NCI-H146 (cell line): ENCODE data around the gene SYNE3.

ENCODE experiments used
- DNase-seq: peaks from one replicate; lab custom pipeline; 2025; lab: John Stamatoyannopoulos, UW

The SYNE3 gene

DNA sequence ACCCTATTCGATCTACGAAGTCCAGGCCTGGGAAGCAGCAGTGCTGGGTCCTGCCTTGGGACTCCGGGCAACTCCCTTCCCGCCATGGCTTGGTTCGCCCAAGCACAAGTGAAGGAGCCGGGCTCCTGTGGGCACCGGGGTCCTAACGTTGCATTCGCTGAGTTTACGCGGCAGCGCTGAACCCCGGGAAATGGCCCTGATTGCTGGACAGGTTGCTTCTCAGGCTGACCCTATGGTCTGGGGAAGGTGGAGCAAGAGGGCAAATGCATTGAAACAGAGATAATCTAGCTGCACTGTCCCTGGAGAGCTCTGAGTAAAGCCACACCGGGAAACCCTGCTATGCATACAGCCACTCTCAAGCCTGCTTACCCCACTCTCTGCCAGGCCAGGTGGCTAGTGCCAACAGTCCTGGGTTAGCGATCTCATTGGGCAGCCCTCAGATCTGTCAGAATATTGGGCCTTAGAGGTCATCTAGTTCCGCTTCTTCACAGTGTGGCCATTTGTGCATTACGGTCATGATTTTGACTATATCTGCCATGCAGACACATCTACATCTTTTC, 11.3 kb downstream of the SYNE3 start:
- no peak for DNase-seq

GRCh38 chr14:95504135-95505029, 12.1 kb downstream of the SYNE3 start:
- no peak for DNase-seq

- no peak for DNase-seq
These were observed 12.9 kb downstream of the SYNE3 start for GRCh38 chr14:95503365-95504134.

DNA sequence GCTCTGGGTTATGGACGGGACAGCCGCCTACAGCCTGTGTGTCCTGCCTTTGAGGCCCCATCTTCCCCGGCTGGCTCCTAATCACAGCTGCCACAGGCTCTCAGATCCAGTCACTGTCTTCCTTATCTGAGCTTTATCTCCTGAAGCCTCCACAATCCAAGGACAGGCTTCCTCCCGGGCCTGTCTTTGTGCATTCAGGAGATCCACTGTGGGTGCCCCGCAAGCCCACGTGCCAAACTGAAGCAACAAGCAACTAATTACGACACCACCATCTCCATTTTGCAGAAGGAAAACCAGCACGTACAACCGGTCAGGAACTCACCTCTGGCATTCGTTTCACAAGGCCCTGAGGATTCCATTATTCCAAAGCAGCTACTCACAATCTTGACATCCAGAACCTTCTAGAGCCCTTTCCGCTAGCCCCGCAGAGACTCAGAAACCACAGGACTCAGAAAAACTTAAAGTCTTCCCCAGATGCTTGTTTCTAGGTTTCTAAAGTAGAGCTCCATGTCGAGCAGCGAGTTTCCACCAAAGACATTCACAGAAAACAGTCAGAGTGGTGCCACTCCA, 14.0 kb downstream of the SYNE3 start:
- DNase-seq: no peak

- DNase-seq: no peak
These were observed 15.6 kb downstream of the SYNE3 start for GRCh38 chr14:95500772-95501401.

GRCh38 chr14:95500201-95500681, 16.2 kb downstream of the SYNE3 start:
- DNase-seq: no peak

- DNase-seq: no peak
These were observed 17.1 kb downstream of the SYNE3 start for GRCh38 chr14:95499354-95499750.

- no peak for DNase-seq
These were observed 17.7 kb downstream of the SYNE3 start for GRCh38 chr14:95498622-95499353.

DNA sequence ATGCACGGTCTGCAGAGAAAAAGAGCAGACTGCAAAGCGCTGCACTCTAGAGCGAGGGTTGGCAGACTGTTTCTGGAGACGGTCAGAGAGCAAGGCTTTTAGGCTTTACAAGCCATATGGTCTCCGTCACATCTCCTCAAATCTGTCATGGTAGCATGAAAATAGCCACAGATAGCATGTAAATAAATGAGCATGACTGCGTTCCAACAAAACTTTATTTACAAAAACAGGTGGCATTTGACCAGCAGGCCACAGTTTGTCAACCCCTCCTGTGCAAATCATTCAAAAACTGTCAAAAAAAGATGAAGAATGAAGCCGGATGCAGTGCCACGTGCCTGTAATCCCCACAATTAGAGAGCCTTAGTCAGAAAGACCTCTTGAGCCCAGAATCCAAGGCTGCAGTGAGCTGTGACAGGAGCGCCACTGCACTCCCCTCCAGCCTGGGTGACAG, 18.9 kb downstream of the SYNE3 start:
- no peak for DNase-seq

DNA sequence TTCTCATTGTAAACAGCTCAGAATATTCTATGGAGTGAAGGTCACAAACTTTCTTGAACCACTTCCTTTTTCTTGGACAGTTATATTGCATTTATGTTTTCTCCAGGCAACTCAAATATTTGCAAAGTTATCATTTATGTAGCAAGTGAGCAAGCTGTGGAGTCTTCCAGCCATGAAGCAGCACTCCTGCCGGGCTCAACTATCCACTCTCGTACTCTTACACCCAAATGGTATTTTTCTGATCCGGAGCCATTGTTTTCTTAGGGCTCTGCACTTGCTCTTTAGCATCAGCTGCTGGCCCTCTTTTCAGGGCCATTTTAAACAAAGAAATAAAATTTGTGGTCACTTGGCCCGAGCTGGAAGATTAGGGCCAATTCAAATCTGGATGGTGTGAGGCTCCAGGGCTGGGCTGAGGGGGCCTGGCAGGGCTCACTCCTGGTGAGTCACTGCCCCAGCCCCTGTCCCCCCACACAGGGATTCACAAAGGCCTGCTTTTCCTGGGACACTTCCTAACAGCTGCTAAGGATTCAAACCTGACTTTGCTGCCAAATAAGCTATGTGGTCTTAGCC, 19.7 kb downstream of the SYNE3 start:
- no peak for DNase-seq

GRCh38 chr14:95496111-95496681, 20.3 kb downstream of the SYNE3 start:
- DNase-seq: no peak

GRCh38 chr14:95495538-95496025, 20.9 kb downstream of the SYNE3 start:
- no peak for DNase-seq

DNA sequence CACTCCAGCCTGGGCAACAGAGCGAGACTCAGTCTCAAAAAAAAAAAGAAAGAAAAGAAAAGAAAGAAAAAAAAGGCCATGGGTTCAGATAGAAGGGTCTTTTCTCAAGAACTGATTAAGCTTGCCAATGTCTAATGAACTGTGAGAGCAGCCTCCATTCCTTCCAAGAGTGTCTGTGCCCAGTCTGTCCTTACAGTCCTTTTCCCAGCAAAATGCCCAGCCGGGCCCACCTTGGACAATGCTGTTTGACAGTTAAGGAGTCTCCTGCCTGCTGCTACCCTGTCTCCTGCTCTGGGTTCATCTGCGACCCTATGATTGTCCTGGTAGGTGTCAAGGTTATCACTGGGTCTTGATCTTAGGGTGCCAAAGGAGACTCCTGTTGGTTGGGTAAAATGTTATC, 21.4 kb downstream of the SYNE3 start:
- no peak for DNase-seq

GRCh38 chr14:95494456-95494855, 22.0 kb downstream of the SYNE3 start:
- no peak for DNase-seq

GRCh38 chr14:95493976-95494375, 22.5 kb downstream of the SYNE3 start:
- DNase-seq: no peak

GRCh38 chr14:95493503-95493902, 22.9 kb downstream of the SYNE3 start:
- DNase-seq: peak; percentile 54

- DNase-seq: no peak
These were observed 24.4 kb downstream of the SYNE3 start for GRCh38 chr14:95491936-95492608.

DNA sequence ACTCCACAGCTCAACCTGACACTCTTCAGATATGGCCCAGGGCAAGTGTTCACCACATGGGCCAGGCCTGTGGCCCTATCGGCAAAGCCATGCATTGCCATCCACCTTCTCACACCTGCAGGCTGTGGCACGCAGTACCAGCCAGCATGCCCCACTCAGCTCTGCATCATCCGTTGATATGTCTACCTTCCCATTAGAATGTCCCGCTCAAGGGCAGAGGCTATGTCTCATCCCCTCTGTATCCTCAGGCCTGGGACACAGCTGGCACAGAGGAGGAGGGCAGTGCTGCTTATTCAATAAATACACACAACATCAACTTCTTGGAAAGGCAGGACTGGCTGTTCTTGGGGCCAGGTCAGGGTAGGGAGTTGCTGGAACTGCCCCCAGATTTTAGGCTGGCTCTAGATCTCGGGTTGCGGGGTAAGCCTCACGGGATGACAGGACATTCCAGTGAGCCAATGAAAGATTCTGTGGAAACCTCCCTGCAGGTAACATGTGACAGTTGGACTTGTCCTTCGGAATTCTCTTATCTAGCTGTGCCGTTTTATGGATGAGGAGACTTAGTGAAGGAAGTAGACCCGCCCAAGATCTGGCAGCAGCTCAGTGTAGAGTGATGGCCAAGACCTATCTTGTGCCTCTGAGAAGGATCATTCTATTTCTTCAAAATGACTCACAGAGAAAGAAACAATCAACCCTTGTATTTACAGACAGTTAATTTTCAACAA, 25.6 kb downstream of the SYNE3 start:
- no peak for DNase-seq

DNA sequence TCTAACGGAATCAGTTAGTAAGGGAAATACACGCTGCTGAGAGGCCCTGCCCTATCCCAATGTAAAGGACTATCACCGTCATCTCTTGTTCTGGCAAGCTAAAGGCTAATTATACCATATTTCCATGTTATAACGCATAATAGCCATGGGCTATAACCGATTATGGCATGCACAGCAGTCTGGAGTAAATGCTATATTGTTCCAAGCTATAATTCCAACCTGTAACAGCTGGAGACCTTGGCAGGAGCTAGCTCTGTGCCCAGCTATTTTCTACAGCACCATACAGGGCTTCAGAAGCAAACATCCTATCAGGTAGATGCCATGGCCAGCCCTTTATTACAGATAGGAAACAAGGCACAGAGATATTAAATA, 26.3 kb downstream of the SYNE3 start:
- DNase-seq: peak; percentile 46
